H1 (cell line): Measurements from ENCODE around the gene FCRL2. TPM values are rescaled to one million over a fixed set of nuclear protein-coding genes. Genes with fewer than 3 reads are reported as not detected.

Experiments
- CTCF ChIA-PET: fragments of 300-600 bp; sonication (Branson Sonifier 250); formaldehyde crosslinking; loops from one replicate; lab custom pipeline; 2021; ENCODE audit not compliant: partially characterized antibody; lab: Charles Lee
- POLR2A ChIA-PET: fragments of 300-600 bp; sonication (Branson Sonifier 250); formaldehyde crosslinking; loops from one replicate; lab custom pipeline; 2021; ENCODE audit warnings: inconsistent platforms; ENCODE audit not compliant: partially characterized antibody; lab: Charles Lee
- DNase-seq, 2 experiments: peaks; one replicate each; pipeline versions ENCODE4 v3.0.0 to v3.0.0-alpha.2; 2010 to 2022; ENCODE audit warnings: low spot score in 2 of 2, low read depth in 1 of 2, mixed read lengths in 1 of 2
- FAIRE-seq: peaks from 2 replicates; lab custom pipeline; 2011; peaks lifted over from hg19 to GRCh38; lab: Jason Lieb, UNC
- H2AFZ ChIP-seq: 2 replicates; pipeline ENCODE4 v1.8.1; 2012; ENCODE audit warnings: low read length, inconsistent platforms
- H2AK5ac ChIP-seq: 2 replicates; pipeline ENCODE4 v1.6.1; 2013; ENCODE audit warnings: low read depth, low read length
- H2BK120ac ChIP-seq: replicated peaks from 2 replicates; pipeline ENCODE3; 2013; ENCODE audit warnings: low read depth, low read length, inconsistent platforms
- H2BK12ac ChIP-seq: 2 replicates; pipeline ENCODE4 v1.6.1; 2013; ENCODE audit warnings: low read depth, low read length
- H2BK15ac ChIP-seq: 2 replicates; pipeline ENCODE4 v1.6.1; 2013; ENCODE audit warnings: low read length
- H2BK20ac ChIP-seq: 2 replicates; pipeline ENCODE4 v1.6.1; 2013; ENCODE audit warnings: low read length
- H2BK5ac ChIP-seq: 2 replicates; pipeline ENCODE4 v1.6.1; 2013; ENCODE audit warnings: low read depth, low read length
- H3K14ac ChIP-seq: 2 replicates; pipeline ENCODE4 v1.6.1; 2013; ENCODE audit warnings: inconsistent platforms; ENCODE audit not compliant: insufficient read length
- H3K18ac ChIP-seq: 2 replicates; pipeline ENCODE4 v1.6.1; 2013; ENCODE audit warnings: low read length; ENCODE audit errors: extremely low read depth
- H3K23ac ChIP-seq: 2 replicates; pipeline ENCODE4 v1.6.1; 2013; ENCODE audit warnings: inconsistent platforms; ENCODE audit not compliant: insufficient read length
- H3K23me2 ChIP-seq: 2 replicates; pipeline ENCODE4 v1.6.1; 2013; ENCODE audit warnings: low read depth, low read length
- H3K27ac ChIP-seq: 2 replicates; pipeline ENCODE4 v1.6.1; 2011; ENCODE audit warnings: low read depth, low read length, inconsistent platforms
- H3K27me3 ChIP-seq, 4 experiments: replicated peaks in 1 of 4; 1 replicate in 1 of 4; 2 replicates in 3 of 4; pipeline versions ENCODE4 v1.6.1 to v1.8.1; 2011 to 2013; ENCODE audit warnings: low read length in 3 of 4, mild to moderate bottlenecking in 3 of 4, inconsistent platforms in 2 of 4, mixed read lengths in 2 of 4, moderate library complexity in 1 of 4; ENCODE audit not compliant: control insufficient read depth in 3 of 4, insufficient read depth in 3 of 4; ENCODE audit errors: extremely low read depth in 1 of 4
- H3K36me3 ChIP-seq, 4 experiments: 2 replicates each; pipeline versions ENCODE4 v1.6.1 to v1.8.1; 2011 to 2013; ENCODE audit warnings: mild to moderate bottlenecking in 4 of 4, low read length in 3 of 4, moderate library complexity in 2 of 4, control low read depth in 1 of 4, inconsistent platforms in 1 of 4; ENCODE audit not compliant: insufficient read depth in 4 of 4, control insufficient read depth in 2 of 4
- H3K4ac ChIP-seq: replicated peaks from 2 replicates; pipeline ENCODE3; 2013; ENCODE audit warnings: low read length, low read depth, mixed read lengths, inconsistent platforms; ENCODE audit not compliant: insufficient read length
- H3K4me1 ChIP-seq, 4 experiments: replicated peaks in 1 of 4; 1 replicate in 1 of 4; 2 replicates in 3 of 4; pipeline versions ENCODE4 v1.6.1 to v1.8.1; 2011 to 2013; ENCODE audit warnings: low read length in 3 of 4, inconsistent platforms in 2 of 4, mixed read lengths in 1 of 4; ENCODE audit not compliant: insufficient read depth in 4 of 4, control insufficient read depth in 3 of 4
- H3K4me2 ChIP-seq, 2 experiments: 2 replicates each; pipeline versions ENCODE4 v1.6.1 to v1.8.1; 2011 to 2013; ENCODE audit warnings: low read depth in 2 of 2, low read length in 2 of 2, control low read depth in 1 of 2, inconsistent platforms in 1 of 2, mild to moderate bottlenecking in 1 of 2; ENCODE audit not compliant: insufficient read depth in 1 of 2
- H3K4me3 ChIP-seq, 4 experiments: fragments of 200-600, 300-600 bp in 1 of 4; sonication (generic), shearing (Covaris generic), sonication (Bioruptor Twin) in 1 of 4; 2 replicates each; pipeline versions ENCODE4 v1.5.1 to v1.8.1; 2011 to 2016; ENCODE audit warnings: low read length in 4 of 4, low read depth in 3 of 4, control low read depth in 2 of 4, inconsistent platforms in 2 of 4, mild to moderate bottlenecking in 2 of 4, mixed read lengths in 1 of 4, moderate library complexity in 1 of 4; ENCODE audit not compliant: insufficient read depth in 2 of 4; ENCODE audit errors: extremely low read depth in 1 of 4
- H3K56ac ChIP-seq: replicated peaks from 2 replicates; pipeline ENCODE3; 2013; ENCODE audit warnings: low read depth, mild to moderate bottlenecking, mixed read lengths, low read length, inconsistent platforms; ENCODE audit not compliant: insufficient read length
- H3K79me1 ChIP-seq: 2 replicates; pipeline ENCODE4 v1.6.1; 2013; ENCODE audit warnings: low read depth, low read length, control low read depth
- H3K79me2 ChIP-seq, 2 experiments: 2 replicates each; pipeline versions ENCODE4 v1.6.1 to v1.8.1; 2012 to 2013; ENCODE audit warnings: low read length in 2 of 2, mild to moderate bottlenecking in 2 of 2, inconsistent platforms in 1 of 2; ENCODE audit not compliant: insufficient read depth in 2 of 2, control insufficient read depth in 1 of 2
- H3K9ac ChIP-seq, 4 experiments: replicated peaks in 1 of 4; 1 replicate in 1 of 4; 2 replicates in 3 of 4; pipeline versions ENCODE4 v1.6.1 to v1.8.1; 2011 to 2013; ENCODE audit warnings: low read depth in 3 of 4, low read length in 3 of 4, control low read depth in 2 of 4, mild to moderate bottlenecking in 2 of 4, moderate library complexity in 2 of 4, inconsistent platforms in 1 of 4; ENCODE audit errors: extremely low read depth in 1 of 4
- H3K9me3 ChIP-seq, 2 experiments: 2 replicates each; pipeline versions ENCODE4 v1.6.1 to v1.8.1; 2012 to 2013; ENCODE audit warnings: mild to moderate bottlenecking in 2 of 2, moderate library complexity in 2 of 2, control low read depth in 1 of 2, inconsistent platforms in 1 of 2, low read depth in 1 of 2, low read length in 1 of 2, mixed read lengths in 1 of 2; ENCODE audit not compliant: insufficient read depth in 2 of 2
- H4K20me1 ChIP-seq, 2 experiments: replicated peaks in 1 of 2; 2 replicates each; pipeline versions ENCODE3 to v1.8.1; 2011 to 2013; ENCODE audit warnings: inconsistent platforms in 2 of 2, low read length in 2 of 2, mild to moderate bottlenecking in 1 of 2; ENCODE audit not compliant: insufficient read depth in 2 of 2, control insufficient read depth in 1 of 2
- H4K5ac ChIP-seq: 2 replicates; pipeline ENCODE4 v1.6.1; 2013; ENCODE audit warnings: low read length, low read depth, mixed read lengths, inconsistent platforms; ENCODE audit not compliant: insufficient read length
- H4K8ac ChIP-seq: 2 replicates; pipeline ENCODE4 v1.8.0; 2013; ENCODE audit warnings: mild to moderate bottlenecking, moderate library complexity, low read length, inconsistent platforms; ENCODE audit not compliant: insufficient read depth; ENCODE audit errors: extremely low read depth
- H4K91ac ChIP-seq: replicated peaks from 2 replicates; pipeline ENCODE3; 2013; ENCODE audit warnings: low read length, mixed read lengths, inconsistent platforms; ENCODE audit not compliant: insufficient read length
- ASH2L ChIP-seq: fragments of 200-600, 300-600 bp; sonication (generic); IDR thresholded peaks from one replicate; pipeline ENCODE4 v1.7.1; 2017; ENCODE audit warnings: low read length
- CBX8 ChIP-seq: fragments of 300-800, 300-1000 bp; sonication (generic); IDR thresholded peaks from 2 replicates; pipeline ENCODE4 v1.7.1; 2016; ENCODE audit warnings: low read depth, low read length, borderline replicate concordance
- E2F6 ChIP-seq: IDR thresholded peaks from 2 replicates; pipeline ENCODE4 v1.6.1; 2012; ENCODE audit warnings: inconsistent platforms
- HDAC2 ChIP-seq, 2 experiments: fragments of 300-600 bp in 1 of 2; sonication (generic) in 1 of 2; IDR thresholded peaks; 2 replicates each; pipeline ENCODE4 v1.6.1; 2011 to 2012; ENCODE audit warnings: low read depth in 2 of 2, low read length in 2 of 2, mild to moderate bottlenecking in 2 of 2, moderate library complexity in 2 of 2, borderline replicate concordance in 1 of 2, inconsistent platforms in 1 of 2
- NANOG ChIP-seq: IDR thresholded peaks from 2 replicates; pipeline ENCODE4 v1.6.1; 2011; ENCODE audit warnings: low read length, low read depth, mild to moderate bottlenecking, inconsistent platforms; ENCODE audit not compliant: insufficient read depth, poor library complexity, severe bottlenecking
- POLR2A ChIP-seq, 2 experiments: IDR thresholded peaks; 1 replicate in 1 of 2; 2 replicates in 1 of 2; pipeline ENCODE4 v1.6.1; 2011; ENCODE audit warnings: low read depth in 2 of 2, low read length in 2 of 2, mild to moderate bottlenecking in 2 of 2; ENCODE audit errors: control extremely low read depth in 1 of 2
- RFX5 ChIP-seq: IDR thresholded peaks from 2 replicates; pipeline ENCODE4 v1.6.1; 2011; ENCODE audit warnings: low read depth, low read length, improper control_type of control experiment, borderline replicate concordance
- SIRT6 ChIP-seq: IDR thresholded peaks from one replicate; pipeline ENCODE4 v1.7.1; 2012; ENCODE audit warnings: low read length, inconsistent platforms
- SIX5 ChIP-seq: IDR thresholded peaks from 2 replicates; pipeline ENCODE4 v1.6.1; 2011; ENCODE audit warnings: mild to moderate bottlenecking, low read depth, low read length
- TAF7 ChIP-seq: optimal IDR thresholded peaks from 2 replicates; pipeline ENCODE3; 2011; ENCODE audit warnings: low read depth, mild to moderate bottlenecking, inconsistent platforms, low read length, moderate library complexity, borderline replicate concordance
- WGBS, 2 experiments: shearing (Covaris generic) in 1 of 2; methylation state at CpG; one replicate each; pipeline versions ENCODE4 v1.1.6 to v1.1.7; 2013 to 2015; ENCODE audit warnings: low lambda C conversion rate in 2 of 2, mixed read lengths in 2 of 2, inconsistent platforms in 1 of 2, low coverage in 1 of 2, missing lambda C conversion rate in 1 of 2; ENCODE audit not compliant: insufficient replicate concordance in 2 of 2, insufficient coverage in 1 of 2, insufficient read length in 1 of 2; ENCODE audit errors: extremely low coverage in 1 of 2, missing lambda C conversion rate in 1 of 2; 5-methylcytosine and 5-hydroxymethylcytosine counted together
- polyA plus RNA-seq, 7 experiments: library from polyadenylated mRNA; depleted of rRNA in 3 of 7; stranded (reverse) in 5 of 7; unstranded in 2 of 7; fragments of >200 nt in 5 of 7; fragments of 200-250 nt in 2 of 7; gene quantifications; 1 replicate in 5 of 7; 2 replicates in 1 of 7; 4 replicates in 1 of 7; pipeline versions ENCODE4 v1.2.1 to v1.2.3, GENCODE V29; 2011 to 2013; ENCODE audit warnings: missing spikeins in 2 of 7, mixed read lengths in 2 of 7
- total RNA-seq: library from RNA; stranded (reverse); fragmentation: NEBNext Ultra II Directional; extraction: Animal tissue kit (Norgen Biotek cat#: 25700); gene quantifications from 2 replicates; pipeline ENCODE4 v1.2.1, GENCODE V29; 2021
- TF ChIP-seq, protein P1 (sequence below): IDR thresholded peaks from 2 replicates; pipeline ENCODE4 v1.6.1; 2011; ENCODE audit warnings: low read depth, mild to moderate bottlenecking, low read length; ENCODE audit not compliant: insufficient read depth

FCRL2 gene
- total and polyA plus RNA-seq, 2 of the 8 experiments (the other 6 are each of a cell fraction or from before 2014, with no cell fraction given): not detected

DNA sequence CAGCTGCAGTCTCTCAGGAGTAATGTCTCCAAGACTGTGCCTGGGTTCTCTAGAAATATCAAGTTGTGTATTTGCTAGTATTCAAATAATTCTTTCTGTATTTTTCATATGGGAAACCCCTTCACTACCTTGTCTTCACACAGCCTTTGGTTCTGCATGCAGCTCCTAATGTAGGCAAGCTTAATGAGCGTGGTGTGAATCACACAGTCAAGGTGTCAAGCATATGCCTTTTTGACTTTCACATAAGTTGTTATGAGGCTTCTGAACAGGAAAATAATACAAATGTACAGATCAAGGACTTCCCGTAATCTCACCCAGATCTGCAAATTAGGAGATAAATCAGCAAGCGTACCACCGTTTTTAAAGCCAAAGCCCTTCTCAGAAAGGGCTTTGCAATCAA is 76.2 kb downstream of the FCRL2 start, which contains the start of gene FCRL3:
Gene FCRL3 (minus strand): TSS at position 38 of the 400 bp plus-strand sequence. CDS start 280 bp downstream, outside the sequence.
- no peak within 1 kb of the TSS for H3K4me2 ChIP-seq
- H3K79me2 ChIP-seq: no peaks in the 10 kb centered on the region
- H4K5ac ChIP-seq: no peak within 1 kb of the TSS
- POLR2A ChIA-PET: no interaction called here
- H3K27ac ChIP-seq: no peak within 1 kb of the TSS
- no peak within 1 kb of the TSS for H3K23ac ChIP-seq
- H2BK15ac ChIP-seq: no peak within 1 kb of the TSS
- TF ChIP-seq E2F6: no peak
- no peak for TF ChIP-seq CBX8
- TF ChIP-seq HDAC2 (IDR thresholded peaks at IDR 0.05; ENCODE audit: borderline replicate concordance in 1 of 2, low read depth in 2 of 2, low read length in 2 of 2): no peak
- TF ChIP-seq ASH2L: no peak
- TF ChIP-seq, protein P1, sequence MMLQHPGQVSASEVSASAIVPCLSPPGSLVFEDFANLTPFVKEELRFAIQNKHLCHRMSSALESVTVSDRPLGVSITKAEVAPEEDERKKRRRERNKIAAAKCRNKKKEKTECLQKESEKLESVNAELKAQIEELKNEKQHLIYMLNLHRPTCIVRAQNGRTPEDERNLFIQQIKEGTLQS: no peak
- TF ChIP-seq POLR2A (IDR thresholded peaks at IDR 0.05; ENCODE audit: control extremely low read depth in 1 of 2, low read depth in 2 of 2, low read length in 2 of 2): no peak
- no peak for TF ChIP-seq RFX5
- TF ChIP-seq SIX5: no peak
- TF ChIP-seq NANOG: no peak
- no peak for TF ChIP-seq TAF7
- no peak for TF ChIP-seq SIRT6
- no peaks in the 10 kb centered on the region for H3K4me1 ChIP-seq
- no peak within 1 kb of the TSS for H2BK20ac ChIP-seq
- H3K4me3 ChIP-seq: no peak within 1 kb of the TSS
- FAIRE-seq (no peak), DNase-seq (no peak)
- H3K14ac ChIP-seq: no peak within 1 kb of the TSS
- no peaks in the 10 kb centered on the region for H3K79me1 ChIP-seq
- H3K36me3 ChIP-seq: no peaks in the 10 kb centered on the region
- no peaks in the 10 kb centered on the region for H3K23me2 ChIP-seq
- no peak within 1 kb of the TSS for H4K8ac ChIP-seq
- 96% methylated on average over 4 of the region's 4 CpGs; no CpG with 5 or more reads in 1 of the 2 experiments for WGBS, 2 experiments
- H2AK5ac ChIP-seq: no peak within 1 kb of the TSS
- no peak within 1 kb of the TSS for H2BK12ac ChIP-seq
- H2BK120ac ChIP-seq: no peak within 1 kb of the TSS
- H2BK5ac ChIP-seq: no peak within 1 kb of the TSS
- no peak within 1 kb of the TSS for H4K91ac ChIP-seq
- no peak within 1 kb of the TSS for H3K9ac ChIP-seq
- H3K56ac ChIP-seq: no peak within 1 kb of the TSS
- H3K18ac ChIP-seq: no peak within 1 kb of the TSS
- no peak within 1 kb of the TSS for H3K4ac ChIP-seq
- H2AFZ ChIP-seq: no peak within 1 kb of the TSS
- no peaks in the 10 kb centered on the region for H3K9me3 ChIP-seq
- no peaks in the 10 kb centered on the region for H4K20me1 ChIP-seq
- CTCF ChIA-PET: interaction anchor here (1.3 kb wide), 1 partner anchor 9 kb away, joined by 8 read pairs; no protein-coding TSS in a partner anchor
- H3K27me3 ChIP-seq: no peaks in the 10 kb centered on the region; a peak in 1 of 7 replicates
